Right renal pelvis (tissue), 4 donors: Measurements from ENCODE around the gene ALX4. TPM values are rescaled to one million over a fixed set of nuclear protein-coding genes. Genes with fewer than 3 reads are reported as not detected.

Experiments
- DNase-seq, 4 donors: peaks; one replicate each; pipeline ENCODE4 v3.0.0-alpha.2; 2013; ENCODE audit warnings: low read depth in 4 of 4, low spot score in 3 of 4, missing footprints in 1 of 4
- polyA plus RNA-seq, 4 donors: library from polyadenylated mRNA; unstranded; fragments of 120-200 nt; gene quantifications; one replicate each; pipeline ENCODE4 v1.2.1, GENCODE V29; 2013; ENCODE audit not compliant: insufficient read length in 4 of 4

The ALX4 gene
- polyA plus RNA-seq, 4 donors = 0.15 to 0.25 (median 0.17) TPM

GRCh38 chr11:44316659-44317240, 6.8 kb upstream of the ALX4 start:
- DNase-seq = no peak

- no peak for DNase-seq
Observed at GRCh38 chr11:44315947-44316658, 6.2 kb upstream of the ALX4 start.

GRCh38 chr11:44314733-44315132, 4.8 kb upstream of the ALX4 start:
- no peak for DNase-seq

GRCh38 chr11:44313761-44314489, 4.0 kb upstream of the ALX4 start:
- DNase-seq = no peak

- no peak for DNase-seq
Observed at GRCh38 chr11:44312876-44313275, 2.9 kb upstream of the ALX4 start.

- DNase-seq = no peak
Observed at GRCh38 chr11:44311339-44312261, 1.7 kb upstream of the ALX4 start.

GRCh38 chr11:44310463-44311272, 729 bp upstream of the ALX4 start:
- no peak for DNase-seq

GRCh38 chr11:44310206-44310462, 195 bp upstream of the ALX4 start:
- no peak for DNase-seq

GRCh38 chr11:44308923-44309477, 939 bp downstream of the ALX4 start:
- no peak for DNase-seq

GRCh38 chr11:44308256-44308922, 1.6 kb downstream of the ALX4 start:
- DNase-seq = no peak

- DNase-seq = no peak
Observed at GRCh38 chr11:44307340-44308099, 2.4 kb downstream of the ALX4 start.

- DNase-seq = no peak
Observed at GRCh38 chr11:44306918-44307244, 3.1 kb downstream of the ALX4 start.

- DNase-seq = no peak
Observed at GRCh38 chr11:44306052-44306917, 3.7 kb downstream of the ALX4 start.

GRCh38 chr11:44305470-44306051, 4.4 kb downstream of the ALX4 start:
- no peak for DNase-seq

- no peak for DNase-seq
Observed at GRCh38 chr11:44305026-44305469, 4.9 kb downstream of the ALX4 start.

- no peak for DNase-seq
Observed at GRCh38 chr11:44304091-44305025, 5.6 kb downstream of the ALX4 start.
